ENCODE measurements around the gene ATRN.

DNA sequence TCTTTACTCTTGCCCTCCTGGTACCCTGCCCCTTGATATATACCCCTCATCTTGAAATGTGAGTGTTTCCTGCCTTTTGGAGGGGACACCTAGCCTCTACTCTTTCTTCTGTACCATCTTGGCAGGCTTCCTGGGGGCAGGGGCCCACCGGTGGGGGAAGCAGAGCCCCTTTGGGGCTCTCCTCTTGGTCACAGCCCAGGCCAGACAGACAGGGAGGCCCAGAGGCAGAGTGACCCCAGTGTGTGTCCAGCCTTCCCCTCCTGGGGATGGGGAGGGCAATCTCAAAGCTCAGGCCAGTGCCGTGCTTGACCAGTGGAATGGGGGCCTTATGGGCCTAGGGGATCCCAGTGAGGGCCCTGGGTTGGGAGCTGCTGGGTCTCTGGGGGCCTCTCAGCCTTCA is 207.4 kb downstream of the ATRN start:
- TF ChIP-seq, protein P1, sequence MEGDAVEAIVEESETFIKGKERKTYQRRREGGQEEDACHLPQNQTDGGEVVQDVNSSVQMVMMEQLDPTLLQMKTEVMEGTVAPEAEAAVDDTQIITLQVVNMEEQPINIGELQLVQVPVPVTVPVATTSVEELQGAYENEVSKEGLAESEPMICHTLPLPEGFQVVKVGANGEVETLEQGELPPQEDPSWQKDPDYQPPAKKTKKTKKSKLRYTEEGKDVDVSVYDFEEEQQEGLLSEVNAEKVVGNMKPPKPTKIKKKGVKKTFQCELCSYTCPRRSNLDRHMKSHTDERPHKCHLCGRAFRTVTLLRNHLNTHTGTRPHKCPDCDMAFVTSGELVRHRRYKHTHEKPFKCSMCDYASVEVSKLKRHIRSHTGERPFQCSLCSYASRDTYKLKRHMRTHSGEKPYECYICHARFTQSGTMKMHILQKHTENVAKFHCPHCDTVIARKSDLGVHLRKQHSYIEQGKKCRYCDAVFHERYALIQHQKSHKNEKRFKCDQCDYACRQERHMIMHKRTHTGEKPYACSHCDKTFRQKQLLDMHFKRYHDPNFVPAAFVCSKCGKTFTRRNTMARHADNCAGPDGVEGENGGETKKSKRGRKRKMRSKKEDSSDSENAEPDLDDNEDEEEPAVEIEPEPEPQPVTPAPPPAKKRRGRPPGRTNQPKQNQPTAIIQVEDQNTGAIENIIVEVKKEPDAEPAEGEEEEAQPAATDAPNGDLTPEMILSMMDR (IDR thresholded peaks at IDR 0.05; ENCODE audit: borderline replicate concordance, extremely low read depth, low read length, poor library complexity, severe bottlenecking): no peak
- no peak for TF ChIP-seq EZH2 (IDR thresholded peaks at IDR 0.05; ENCODE audit: borderline replicate concordance, low read depth, low read length, severe bottlenecking)
